Central memory CD8-positive, alpha-beta T cell (primary cell): ENCODE measurements around the gene GNAI3.

ENCODE experiments used
- ATAC-seq: fragments of 150-1000 bp; cut with Tn5 transposase; replicated peaks from 2 replicates; pipeline ENCODE4 v1.10.0; 2022; ENCODE audit warnings: mild to moderate bottlenecking, moderate FRiP score, moderate number of reproducible peaks; ENCODE audit not compliant: poor library complexity, severe bottlenecking; ENCODE audit errors: extremely low read depth
- DNase-seq, 2 donors: peaks; one replicate each; pipeline ENCODE4 v3.0.0; 2021; ENCODE audit warnings: low spot score in 2 of 2
- H3K27ac Mint-ChIP-seq: one replicate; pipeline ENCODE4 v1.8.0; 2022; ENCODE audit warnings: low read depth, mild to moderate bottlenecking, moderate library complexity, mixed read lengths
- H3K27me3 Mint-ChIP-seq: one replicate; pipeline ENCODE4 v1.8.0; 2022; ENCODE audit warnings: mixed read lengths
- H3K36me3 Mint-ChIP-seq: one replicate; pipeline ENCODE4 v1.8.0; 2022; ENCODE audit warnings: mild to moderate bottlenecking, moderate library complexity, mixed read lengths; ENCODE audit not compliant: insufficient read depth
- H3K4me1 Mint-ChIP-seq: one replicate; pipeline ENCODE4 v1.8.0; 2022; ENCODE audit warnings: mixed read lengths
- H3K4me3 Mint-ChIP-seq: one replicate; pipeline ENCODE4 v1.8.0; 2022; ENCODE audit warnings: mild to moderate bottlenecking, moderate library complexity, mixed read lengths
- H3K9me3 Mint-ChIP-seq: one replicate; pipeline ENCODE4 v1.8.0; 2022; ENCODE audit warnings: mixed read lengths

The GNAI3 gene

GRCh38 chr1:109548321-109549267 lies at the start of gene GNAI3:
TSS of gene GNAI3 (plus strand) at chr1:109548615. CDS start at chr1:109548721, 106 bp downstream.
- Mint-ChIP-seq H3K4me3 (peak within 1 kb of the TSS; percentile 99), H3K27ac (peak within 1 kb of the TSS; percentile 96), H3K36me3 (peaks cover 18% of the 10 kb centered on the region), H3K4me1 (peaks cover 49% of the 10 kb centered on the region), H3K9me3 (no peaks in the 10 kb centered on the region), H3K27me3 (no peaks in the 10 kb centered on the region)
- peak; percentile 97 for ATAC-seq
- DNase-seq = peak; percentile 91 to 93

GRCh38 chr1:109499081-109499480 lies 49.3 kb upstream of the GNAI3 start:
- Mint-ChIP-seq H3K4me1 (peaks cover 82% of the 10 kb centered on the region), H3K27me3 (no peaks in the 10 kb centered on the region), H3K36me3 (peaks cover 16% of the 10 kb centered on the region), H3K9me3 (no peaks in the 10 kb centered on the region), H3K4me3 (peak overlapping the region; percentile 75), H3K27ac (no peak overlapping the region)
- no peak for ATAC-seq
- no peak for DNase-seq

GRCh38 chr1:109499661-109500536 lies 48.5 kb upstream of the GNAI3 start:
- DNase-seq (peak in 1 of 2 donors; percentile 28), ATAC-seq (no peak)
- H3K36me3 Mint-ChIP-seq = peaks cover 12% of the 10 kb centered on the region
- H3K9me3 Mint-ChIP-seq = no peaks in the 10 kb centered on the region
- peak overlapping the region; percentile 75 for H3K4me3 Mint-ChIP-seq
- no peaks in the 10 kb centered on the region for H3K27me3 Mint-ChIP-seq
- H3K4me1 Mint-ChIP-seq = peaks cover 85% of the 10 kb centered on the region
- no peak overlapping the region for H3K27ac Mint-ChIP-seq

- ATAC-seq (no peak), DNase-seq (no peak)
- Mint-ChIP-seq H3K4me3 (peak overlapping the region; percentile 75), H3K27me3 (no peaks in the 10 kb centered on the region), H3K4me1 (peaks cover 85% of the 10 kb centered on the region), H3K9me3 (no peaks in the 10 kb centered on the region), H3K27ac (peak overlapping the region; percentile 90), H3K36me3 (peaks cover 15% of the 10 kb centered on the region)
Observed at GRCh38 chr1:109500941-109501381, 47.5 kb upstream of the GNAI3 start.

GRCh38 chr1:109501644-109502363 lies 46.6 kb upstream of the GNAI3 start:
- peak; percentile 3 for ATAC-seq
- Mint-ChIP-seq H3K4me3 (peak overlapping the region; percentile 75), H3K4me1 (peaks cover 82% of the 10 kb centered on the region)

GRCh38 chr1:109502364-109502851 lies 46.0 kb upstream of the GNAI3 start:
- Mint-ChIP-seq H3K36me3 (peaks cover 9% of the 10 kb centered on the region), H3K27ac (peak overlapping the region; percentile 90), H3K4me3 (peak overlapping the region; percentile 75), H3K4me1 (peaks cover 87% of the 10 kb centered on the region), H3K9me3 (no peaks in the 10 kb centered on the region), H3K27me3 (no peaks in the 10 kb centered on the region)
- peak in 1 of 2 donors; percentile 52 for DNase-seq
- ATAC-seq = peak; percentile 95

More at GRCh38 chr1:109501644-109502363, 46.6 kb upstream of the GNAI3 start:
- H3K27ac Mint-ChIP-seq = peak overlapping the region; percentile 90
- H3K27me3 Mint-ChIP-seq = no peaks in the 10 kb centered on the region
- DNase-seq = no peak
- peaks cover 10% of the 10 kb centered on the region for H3K36me3 Mint-ChIP-seq
- H3K9me3 Mint-ChIP-seq = no peaks in the 10 kb centered on the region

GRCh38 chr1:109503935-109504334 lies 44.5 kb upstream of the GNAI3 start:
- Mint-ChIP-seq H3K27me3 (no peaks in the 10 kb centered on the region), H3K9me3 (no peaks in the 10 kb centered on the region), H3K36me3 (peaks cover 9% of the 10 kb centered on the region), H3K27ac (peak overlapping the region; percentile 62), H3K4me3 (peak overlapping the region; percentile 69), H3K4me1 (peaks cover 87% of the 10 kb centered on the region)
- ATAC-seq (no peak), DNase-seq (no peak)

- Mint-ChIP-seq H3K4me3 (peak overlapping the region; percentile 69), H3K9me3 (no peaks in the 10 kb centered on the region), H3K27ac (no peak overlapping the region), H3K4me1 (peaks cover 83% of the 10 kb centered on the region), H3K36me3 (peaks cover 11% of the 10 kb centered on the region), H3K27me3 (no peaks in the 10 kb centered on the region)
- no peak for DNase-seq
- no peak for ATAC-seq
Observed at GRCh38 chr1:109504974-109505373, 43.4 kb upstream of the GNAI3 start.

- Mint-ChIP-seq H3K4me1 (peaks cover 65% of the 10 kb centered on the region), H3K27ac (peak overlapping the region; percentile 94), H3K4me3 (peak overlapping the region; percentile 93), H3K27me3 (no peaks in the 10 kb centered on the region), H3K9me3 (no peaks in the 10 kb centered on the region), H3K36me3 (peaks cover 11% of the 10 kb centered on the region)
- DNase-seq (no peak), ATAC-seq (no peak)
Observed at GRCh38 chr1:109508001-109508872, 40.2 kb upstream of the GNAI3 start.

GRCh38 chr1:109508873-109509175 lies 39.6 kb upstream of the GNAI3 start:
- ATAC-seq = no peak
- Mint-ChIP-seq H3K4me1 (peaks cover 64% of the 10 kb centered on the region), H3K27me3 (no peaks in the 10 kb centered on the region), H3K27ac (peak overlapping the region; percentile 94), H3K9me3 (no peaks in the 10 kb centered on the region), H3K36me3 (peaks cover 11% of the 10 kb centered on the region), H3K4me3 (peak overlapping the region; percentile 93)
- DNase-seq = no peak
